GM19240 (cell line): ENCODE results near the gene HIP1.
"Not testable (repeated sequence)": the region's sequence is repeated elsewhere in the genome, so short reads cannot be mapped to it uniquely, and the experiment has no call there.

Source experiments
- DNase-seq: peaks from one replicate; pipeline ENCODE4 v3.0.0; 2011; ENCODE audit warnings: low spot score; ENCODE audit not compliant: insufficient read length

HIP1 gene

DNA sequence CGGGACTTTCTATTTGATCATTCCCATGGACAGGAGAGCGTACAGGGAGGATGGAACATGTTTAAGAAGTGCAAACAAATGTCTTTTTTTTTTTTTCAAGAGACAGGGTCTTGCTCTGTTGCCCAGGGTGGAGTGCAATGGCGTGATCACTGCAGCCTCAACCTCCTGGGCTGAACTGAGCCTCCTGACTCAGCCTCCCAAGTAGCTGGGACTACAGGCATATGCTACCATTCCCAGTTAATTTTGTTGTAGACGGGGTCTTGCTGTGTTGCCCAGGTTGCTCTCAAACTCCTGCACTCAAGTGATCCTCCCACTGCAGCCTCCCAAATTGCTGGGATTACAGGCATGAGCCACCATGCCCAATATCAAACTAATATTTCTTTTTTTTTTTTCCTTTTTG lies 206.1 kb downstream of the HIP1 start:
- no peak for DNase-seq

DNA sequence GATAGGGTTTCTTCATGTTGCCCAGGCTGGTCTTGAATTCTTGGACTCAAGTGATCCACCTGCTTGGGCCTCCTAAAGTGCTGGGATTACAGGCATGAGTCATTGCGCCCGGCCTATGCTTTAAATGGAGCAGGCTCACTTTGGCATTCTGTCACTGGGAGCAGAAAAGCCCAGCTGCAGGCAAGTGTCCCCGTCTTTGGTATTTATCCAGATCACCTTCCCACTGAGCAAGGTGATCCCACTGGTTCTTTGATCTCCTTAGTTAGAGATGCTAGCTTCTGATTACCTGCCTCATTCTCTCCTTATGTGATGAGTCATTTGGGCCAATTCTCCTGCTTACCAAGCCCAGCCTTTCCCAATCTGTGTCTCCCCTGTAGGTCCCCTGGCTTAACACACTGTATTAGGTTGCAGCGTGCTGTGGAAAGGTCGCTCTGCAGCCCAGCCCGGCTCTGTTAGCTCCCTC lies 207.4 kb downstream of the HIP1 start:
- no peak for DNase-seq

GRCh38 chr7:75527224-75527722 lies 211.5 kb downstream of the HIP1 start:
- not testable (repeated sequence) for DNase-seq

DNA sequence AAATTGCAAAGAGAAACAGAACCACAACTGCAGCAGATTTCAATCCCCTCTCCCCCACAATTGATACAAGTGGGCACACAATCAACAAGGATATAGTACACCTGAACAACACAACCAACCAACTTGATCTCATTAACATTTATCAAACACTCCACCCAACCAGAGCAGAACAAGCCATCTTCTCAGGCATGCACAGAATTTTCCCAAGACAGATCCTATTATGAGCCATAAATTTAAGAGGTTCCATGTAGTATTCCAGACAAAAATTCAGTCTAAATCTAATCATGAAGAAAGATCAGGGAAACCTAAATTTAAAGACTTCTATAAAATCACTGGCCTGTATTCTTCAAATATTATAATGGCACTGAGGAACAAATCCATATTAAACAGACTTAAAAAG lies 217.0 kb downstream of the HIP1 start:
- not testable (repeated sequence) for DNase-seq

DNA sequence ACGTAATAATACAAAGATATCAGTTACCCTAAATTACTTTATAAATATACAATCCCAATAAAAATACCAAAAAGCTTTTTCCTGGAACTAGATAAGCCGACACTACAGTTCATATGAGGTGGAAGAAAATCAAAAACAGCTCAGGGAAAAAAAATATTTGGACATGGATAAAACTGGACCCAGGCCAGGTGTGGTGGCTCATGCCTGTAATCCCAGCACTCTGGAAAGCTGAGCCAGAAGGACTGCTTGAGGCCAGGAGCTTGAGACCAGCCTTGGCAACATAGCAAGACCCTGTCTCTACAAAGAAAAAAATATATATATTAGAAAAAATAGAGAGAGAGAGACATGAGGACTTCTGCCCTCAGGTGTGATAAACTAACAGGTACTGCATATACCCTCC lies 219.9 kb downstream of the HIP1 start:
- DNase-seq = not testable (repeated sequence)

- not testable (repeated sequence) for DNase-seq
Observed at GRCh38 chr7:75509033-75509432, 229.7 kb downstream of the HIP1 start.

DNA sequence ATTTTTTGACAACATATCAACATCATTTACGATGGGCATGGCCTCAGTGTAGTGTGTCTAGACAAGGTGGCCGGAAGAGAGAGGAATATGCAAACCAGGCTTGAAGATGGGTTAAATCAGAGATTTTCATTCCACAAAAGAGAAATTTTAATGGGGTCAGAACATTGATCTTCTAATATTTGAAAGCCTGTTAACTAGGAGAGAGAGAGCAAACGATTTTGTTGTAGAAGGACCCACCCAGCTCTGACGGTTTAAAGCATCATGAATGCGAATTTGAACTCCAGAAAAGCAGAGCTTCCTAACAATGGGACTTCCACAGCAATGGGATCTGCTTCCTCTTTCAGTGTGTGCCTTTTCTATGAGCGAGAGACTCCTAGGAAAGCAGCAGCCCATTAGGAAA lies 246.7 kb downstream of the HIP1 start, which contains the start of gene SPDYE5:
Gene SPDYE5 (plus strand): TSS at position 301 of the 400 bp plus-strand sequence. CDS start 1,728 bp downstream, outside the sequence.
- not testable (repeated sequence) for DNase-seq

- DNase-seq = peak; percentile 41
Observed at GRCh38 chr7:75485979-75486643, 252.6 kb downstream of the HIP1 start, which contains the start of gene POM121C. Gene POM121C, minus strand, starts transcription at chr7:75486299. Its CDS starts 44,803 bp downstream, at chr7:75441496.

DNA sequence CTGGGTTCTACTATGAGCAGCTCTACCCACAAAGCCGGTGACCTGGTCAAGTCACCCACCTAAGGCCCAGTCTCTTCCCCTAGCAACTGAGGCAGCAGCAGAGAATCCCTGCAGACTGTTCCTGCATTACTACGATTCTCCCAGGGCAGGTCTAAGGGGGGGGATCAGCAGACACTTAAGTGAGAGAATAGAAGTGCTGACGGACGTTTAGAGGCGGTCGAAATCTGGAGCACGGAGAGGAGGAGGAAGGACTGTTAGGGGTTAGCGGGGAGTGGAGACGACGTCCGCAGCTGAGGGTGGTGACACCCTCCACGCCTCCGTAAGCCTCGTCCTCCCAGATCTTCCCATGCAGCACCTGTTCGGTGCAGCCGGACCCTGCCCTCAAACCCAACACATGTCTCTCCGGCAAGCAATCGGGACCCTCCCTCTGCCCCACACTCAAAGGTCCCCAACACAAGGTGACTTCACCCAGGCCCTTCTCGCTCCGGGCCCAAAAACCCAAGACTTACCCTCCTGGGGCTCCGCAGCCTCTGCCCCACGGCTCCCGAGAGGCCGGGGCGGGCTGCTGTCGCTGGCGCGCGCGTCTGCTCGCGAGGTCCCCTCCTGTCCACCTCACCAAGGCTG lies 253.3 kb downstream of the HIP1 start:
- DNase-seq = not testable (repeated sequence)
